ENCODE results near the gene BPIFB1.

BPIFB1 gene

DNA sequence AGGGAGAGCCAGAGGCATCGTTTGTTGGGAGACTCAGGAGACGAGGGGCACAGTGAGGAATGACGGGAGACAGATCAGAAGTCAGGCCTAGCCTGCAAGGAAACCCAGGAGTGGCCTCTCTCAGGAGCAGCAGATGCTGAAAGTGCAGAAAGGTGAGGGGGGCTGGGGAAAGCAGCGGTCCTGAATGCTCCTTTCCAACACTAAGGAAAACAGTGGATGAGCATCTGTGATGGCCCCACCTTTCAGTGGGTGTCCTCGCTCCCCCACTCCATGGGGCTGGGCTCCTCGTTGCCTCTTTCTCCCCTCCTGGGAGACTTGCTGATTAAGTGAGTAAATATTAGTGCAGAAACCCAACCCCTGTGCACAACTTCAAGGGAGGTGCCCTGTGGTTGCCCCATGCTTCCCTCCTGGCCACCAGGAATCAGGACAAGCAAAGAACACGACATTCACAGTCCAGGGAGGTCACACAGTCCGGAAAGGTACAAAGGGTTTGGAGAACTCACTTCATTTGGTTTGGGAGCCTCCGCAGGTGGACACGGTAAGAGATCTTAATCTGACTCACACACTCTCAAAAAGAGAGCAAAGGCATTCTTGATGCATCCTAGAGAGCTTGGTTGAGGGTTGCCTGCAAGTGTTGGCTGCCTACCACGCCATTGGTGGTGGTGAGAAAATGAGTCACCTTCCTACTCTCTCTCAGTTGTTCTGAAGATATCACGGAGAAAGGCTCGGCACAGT, 9.7 kb upstream of the BPIFB1 start:
- DNase-seq: no peak

DNA sequence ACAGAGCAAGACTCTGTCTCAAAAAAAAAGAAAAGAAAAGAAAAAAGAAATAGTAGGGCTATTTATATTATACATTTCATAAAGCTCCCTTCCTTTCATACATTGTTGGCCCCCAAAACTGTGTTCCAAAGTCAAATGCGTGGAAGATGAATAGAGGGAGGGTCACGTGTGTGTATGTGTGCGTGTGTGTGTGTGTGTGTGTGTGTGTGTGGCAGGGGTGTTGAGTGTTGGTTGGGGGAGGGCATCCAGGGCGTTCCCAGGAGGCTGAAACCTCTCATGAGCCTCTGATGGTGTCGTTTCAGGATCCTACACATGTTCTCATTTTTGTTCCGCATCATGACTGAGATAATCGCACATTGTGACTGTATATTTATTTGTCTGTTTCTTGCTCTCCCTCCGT, 7.8 kb upstream of the BPIFB1 start:
- no peak for DNase-seq

DNA sequence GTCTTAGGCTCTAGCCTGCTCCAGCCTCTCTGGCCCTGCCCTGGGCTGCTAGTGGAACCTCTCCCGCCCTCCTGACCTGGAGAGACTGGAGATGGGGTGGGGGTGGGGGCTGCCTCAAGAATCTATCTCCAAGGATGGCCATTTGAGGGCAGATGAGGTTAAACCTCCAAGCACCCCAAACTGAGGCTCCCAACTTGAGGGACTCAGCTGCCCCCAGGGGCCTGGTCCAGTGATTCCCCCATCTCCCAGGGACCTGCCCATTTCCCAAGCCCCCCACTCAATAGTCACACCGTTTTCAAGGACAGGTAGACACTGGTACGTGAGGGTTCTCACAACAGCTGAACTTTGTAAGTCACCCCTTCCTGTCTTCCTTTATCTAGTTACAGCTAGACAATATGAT, 7.1 kb upstream of the BPIFB1 start:
- DNase-seq: no peak

DNA sequence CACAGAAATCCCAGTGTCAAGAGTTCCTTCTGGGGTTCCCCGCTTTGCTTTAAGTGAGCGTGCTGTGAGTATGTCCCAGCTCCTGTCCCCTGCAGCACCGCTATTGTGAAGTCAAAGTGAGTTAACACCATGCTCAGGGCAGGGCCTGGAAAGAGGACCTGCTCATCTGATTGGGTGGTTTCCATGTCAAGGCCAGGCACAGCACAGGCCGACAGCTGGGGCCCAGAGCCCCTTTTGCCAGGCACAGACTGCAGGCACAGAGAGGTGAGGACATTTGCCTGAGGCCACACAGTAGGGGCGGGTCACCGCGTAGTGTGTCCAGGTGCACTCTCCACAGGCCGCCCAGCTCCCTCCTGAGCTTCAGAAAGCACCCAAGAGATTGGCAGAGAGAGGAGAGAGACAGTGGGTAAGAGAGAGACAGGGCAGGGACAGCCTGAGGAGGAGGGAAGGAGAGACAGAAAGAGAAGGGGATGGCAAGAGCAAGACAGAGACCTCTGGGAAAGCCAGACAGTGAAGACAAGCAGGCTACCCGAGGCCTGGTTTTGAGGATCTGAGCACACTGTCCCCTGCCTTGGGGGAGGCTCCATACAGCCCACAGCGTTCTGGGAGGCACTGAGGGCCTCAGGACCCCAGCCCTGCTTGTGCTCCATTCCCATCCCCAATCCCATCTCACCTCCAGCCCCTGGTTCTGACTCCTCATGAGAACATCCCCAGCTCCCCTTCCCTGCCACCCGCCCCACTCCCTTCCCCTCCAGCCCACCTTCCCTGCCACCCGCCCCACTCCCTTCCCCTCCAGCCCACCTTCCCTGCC, 6.5 kb upstream of the BPIFB1 start:
- no peak for DNase-seq

DNA sequence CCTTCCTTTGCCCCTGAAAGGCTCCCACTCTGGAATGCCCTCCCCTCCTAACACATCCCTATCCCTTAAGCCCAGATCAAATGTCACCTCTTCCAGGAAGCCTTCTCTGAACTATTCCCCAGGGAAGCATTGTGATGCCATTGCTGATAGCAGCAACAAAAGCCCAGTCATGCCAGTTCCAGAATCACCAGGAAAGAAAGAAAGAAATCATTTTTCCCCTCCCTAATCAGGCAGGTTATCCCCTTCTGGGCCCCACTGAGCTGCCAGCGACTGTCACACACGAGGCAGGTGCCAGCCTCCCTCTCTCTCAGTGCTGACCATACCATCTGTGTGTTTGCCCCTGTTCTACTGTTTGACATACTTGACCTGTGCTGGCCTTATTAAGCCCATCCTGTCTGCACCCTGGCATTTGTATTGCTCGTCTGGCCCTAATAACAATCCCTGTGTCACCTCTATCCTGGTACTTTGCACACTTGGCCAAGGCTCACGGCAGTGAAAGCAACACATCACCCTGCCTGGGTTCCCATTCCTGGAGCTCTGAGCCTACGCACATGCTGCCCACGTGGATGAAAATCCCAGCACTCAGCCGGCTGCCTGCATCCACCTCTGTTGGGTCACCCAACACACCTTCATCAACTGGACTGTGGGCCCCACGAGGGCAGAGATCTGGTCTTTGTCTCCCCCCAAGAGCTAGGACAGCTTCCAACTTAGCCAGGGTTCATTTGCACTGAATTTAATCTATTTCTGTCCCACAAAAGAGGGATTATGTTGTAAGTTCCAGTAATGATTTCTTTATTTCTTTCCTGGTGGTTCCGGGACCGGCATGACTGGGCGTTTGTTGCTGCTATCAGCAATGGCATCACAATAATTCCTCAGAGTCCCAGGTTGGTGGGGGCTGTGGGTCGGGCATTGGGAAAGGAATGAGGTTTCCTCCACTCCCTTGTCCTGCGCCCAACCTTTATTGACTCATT, 5.3 kb upstream of the BPIFB1 start:
- DNase-seq: no peak

DNA sequence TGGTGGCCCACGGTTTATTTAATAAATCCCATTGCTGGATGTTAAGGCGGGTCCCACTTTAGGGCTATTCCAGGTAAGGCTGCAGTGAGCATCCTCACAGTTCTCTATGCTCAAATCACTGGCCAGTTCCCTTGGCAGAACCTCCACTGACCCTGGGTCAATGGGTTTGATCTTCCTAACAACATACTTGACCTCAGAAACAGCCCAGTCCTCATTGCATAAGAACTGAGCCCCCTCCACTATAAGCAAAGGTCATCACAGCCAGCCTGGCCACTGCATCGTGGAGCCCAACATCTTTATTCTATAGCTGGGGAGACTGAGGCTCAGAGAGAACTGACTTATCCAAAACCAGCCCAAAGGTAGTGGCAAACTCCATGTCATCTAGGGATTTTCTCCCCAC, 4.3 kb upstream of the BPIFB1 start:
- no peak for DNase-seq

DNA sequence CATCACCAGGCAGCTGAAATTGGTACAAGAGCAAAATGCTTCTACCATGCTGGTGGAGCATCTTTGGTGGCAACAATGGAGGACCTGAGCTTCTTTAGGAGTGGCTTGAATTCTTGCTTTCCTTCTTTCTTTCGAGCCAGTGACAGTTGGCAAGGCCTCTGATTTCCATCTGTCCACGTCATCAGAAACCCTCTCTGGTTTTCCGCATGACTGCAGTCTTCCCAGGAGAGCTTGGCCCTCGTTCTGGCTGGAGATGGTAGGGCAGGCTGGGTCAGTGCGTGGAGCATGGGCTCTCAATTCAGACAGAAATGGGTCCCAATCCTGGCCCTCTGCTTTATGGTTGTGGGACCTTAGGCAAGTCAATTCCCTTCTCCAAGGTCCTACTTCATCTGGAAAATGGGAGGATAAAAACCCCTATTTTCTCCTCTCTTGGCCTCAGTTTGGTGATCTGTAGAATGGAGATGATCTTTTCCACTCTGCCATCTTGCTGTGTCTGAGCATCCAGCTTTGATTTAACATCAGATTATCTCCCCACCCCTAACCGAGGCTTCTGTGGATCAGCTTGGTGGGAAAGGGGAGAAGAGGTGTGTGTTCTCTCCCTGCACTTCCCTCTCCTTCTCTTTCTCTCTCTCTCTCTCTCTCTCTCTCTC, 3.6 kb upstream of the BPIFB1 start:
- DNase-seq: peak in 1 of 3 experiments; percentile 37

DNA sequence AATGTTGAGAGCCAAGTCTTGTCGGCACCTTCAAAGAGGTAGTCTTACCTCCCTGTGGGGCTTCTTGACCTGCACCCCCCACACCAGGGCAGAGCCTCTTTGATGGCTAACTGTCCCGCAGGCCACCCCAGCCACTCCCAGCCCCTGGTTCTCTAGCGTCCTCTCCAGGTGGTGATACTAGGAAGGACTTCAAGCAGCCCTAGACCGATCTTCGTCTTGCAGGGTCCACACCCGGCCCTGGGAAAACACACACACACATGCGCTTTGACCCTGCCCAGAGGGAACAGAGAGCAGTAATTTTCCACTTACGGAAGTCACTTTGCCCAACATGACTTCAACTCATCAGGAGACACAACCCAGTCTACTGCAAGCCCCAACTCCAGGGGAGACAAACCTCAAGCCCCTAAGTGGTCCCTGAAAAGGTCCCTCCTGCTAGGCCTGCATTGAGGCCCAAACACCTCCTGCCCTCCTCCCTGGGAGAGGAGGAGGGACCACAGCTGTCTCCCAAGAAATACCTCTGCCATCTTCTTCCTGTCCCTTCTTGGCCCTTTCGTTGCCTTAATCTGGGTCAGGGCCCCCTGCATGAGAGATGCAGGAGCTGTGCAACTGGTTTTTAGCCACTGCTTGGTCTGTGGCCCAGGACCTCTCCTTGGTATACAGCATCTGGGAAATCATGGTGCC, 2.9 kb upstream of the BPIFB1 start:
- DNase-seq: no peak

DNA sequence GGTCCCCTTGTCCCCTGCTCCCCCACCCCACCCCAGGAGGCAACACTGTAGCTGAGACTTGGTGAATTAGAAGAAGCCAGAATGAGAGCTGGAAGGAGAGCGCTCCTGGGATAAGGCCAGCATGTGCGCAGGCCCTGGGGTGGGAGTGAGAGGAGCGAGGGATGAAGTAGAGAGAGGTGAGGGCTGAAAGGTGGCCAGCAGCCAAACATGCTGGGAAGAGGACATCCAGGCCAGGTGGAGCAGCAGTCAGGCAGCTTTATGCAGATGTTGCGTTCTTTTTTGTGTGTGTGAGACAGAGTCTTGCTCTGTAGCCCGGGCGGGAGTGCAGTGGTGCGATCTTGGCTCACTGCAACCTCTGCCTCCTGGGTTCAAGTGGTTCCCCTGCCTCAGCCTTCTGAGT, 2.2 kb upstream of the BPIFB1 start:
- DNase-seq: no peak

DNA sequence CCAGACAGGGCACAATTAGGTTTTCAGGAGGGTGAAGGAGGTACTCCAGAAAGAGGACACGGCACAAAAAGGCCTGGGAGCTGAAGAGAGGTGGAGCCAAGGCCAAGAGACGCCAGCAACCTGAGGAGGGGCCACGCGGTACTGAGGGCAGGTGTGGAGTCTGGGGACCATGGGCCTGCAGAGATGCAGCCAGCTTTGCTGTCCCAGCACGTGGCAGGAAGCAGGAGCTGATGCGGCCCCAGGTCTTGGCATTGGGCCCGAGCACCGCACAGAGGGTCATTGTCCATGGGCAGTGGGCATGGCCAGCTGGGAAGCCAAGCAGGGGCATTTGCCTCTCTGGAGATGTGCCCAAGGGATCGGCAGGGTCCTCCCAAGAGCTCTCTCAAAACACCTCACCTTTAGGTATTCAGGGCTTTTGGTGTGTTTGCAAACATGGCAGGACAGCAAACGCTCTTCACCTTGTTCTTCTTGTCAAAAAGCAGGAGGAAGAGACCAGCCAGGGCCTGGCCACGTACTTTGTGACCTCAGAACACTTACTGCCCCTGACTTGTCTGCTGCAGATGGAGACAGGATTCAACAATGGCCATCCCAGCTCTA, 1.4 kb upstream of the BPIFB1 start:
- peak in 1 of 3 experiments; percentile 43 for DNase-seq

DNA sequence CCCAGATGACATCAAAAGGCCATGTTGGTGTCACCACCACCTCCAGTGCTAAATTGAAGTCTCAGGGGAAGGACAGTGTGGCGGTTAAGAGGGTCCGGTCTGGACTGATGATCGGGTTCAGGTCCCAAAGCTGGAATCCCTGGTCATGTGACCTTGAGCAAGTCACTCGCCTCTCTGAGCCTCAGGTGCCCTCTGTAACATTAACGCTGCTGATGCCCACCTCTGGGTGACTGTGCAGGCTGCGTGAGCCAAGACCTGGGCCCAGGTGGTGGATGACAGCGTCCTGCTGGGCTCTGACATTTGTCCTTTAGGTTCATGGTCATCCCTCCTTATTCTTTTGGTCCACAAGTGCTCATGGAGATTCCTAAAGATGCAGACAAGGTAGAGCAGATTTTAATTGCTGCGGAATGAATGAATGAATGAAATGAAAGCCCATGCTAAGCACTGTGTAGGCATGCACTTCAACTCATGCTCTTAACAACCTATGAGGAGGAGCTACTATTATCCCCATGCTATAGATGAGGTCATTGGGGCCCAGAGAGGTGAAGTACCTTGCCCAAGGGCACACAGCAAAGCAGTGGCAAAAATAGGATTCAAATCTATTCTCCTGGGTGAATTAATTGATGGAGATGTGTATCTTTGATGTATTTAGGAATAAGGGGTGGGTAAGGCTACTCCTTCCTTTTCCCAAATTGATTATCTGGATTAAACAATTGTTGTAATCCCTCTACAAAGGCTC, 649 bp upstream of the BPIFB1 start:
- no peak for DNase-seq

DNA sequence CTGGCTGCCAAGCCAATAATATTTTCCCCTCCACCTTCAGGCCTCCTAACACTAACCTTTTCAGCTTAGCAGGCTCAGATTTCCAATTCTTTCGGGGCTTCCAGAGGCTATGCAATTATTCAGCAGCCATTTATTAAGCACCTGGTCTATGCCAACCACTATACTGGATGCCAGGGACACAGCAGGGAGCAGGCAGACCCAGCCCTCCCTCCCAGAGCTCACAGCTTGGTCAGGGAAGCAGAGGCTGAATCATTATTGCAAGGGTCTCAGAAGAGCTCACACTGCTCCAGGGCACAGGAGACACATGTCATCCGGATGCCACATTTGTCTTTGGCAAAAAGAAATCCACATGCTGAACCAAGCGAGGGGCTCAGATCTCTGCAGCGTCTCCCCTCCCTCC, 1.3 kb downstream of the BPIFB1 start:
- peak in 1 of 3 experiments; percentile 14 for DNase-seq

DNA sequence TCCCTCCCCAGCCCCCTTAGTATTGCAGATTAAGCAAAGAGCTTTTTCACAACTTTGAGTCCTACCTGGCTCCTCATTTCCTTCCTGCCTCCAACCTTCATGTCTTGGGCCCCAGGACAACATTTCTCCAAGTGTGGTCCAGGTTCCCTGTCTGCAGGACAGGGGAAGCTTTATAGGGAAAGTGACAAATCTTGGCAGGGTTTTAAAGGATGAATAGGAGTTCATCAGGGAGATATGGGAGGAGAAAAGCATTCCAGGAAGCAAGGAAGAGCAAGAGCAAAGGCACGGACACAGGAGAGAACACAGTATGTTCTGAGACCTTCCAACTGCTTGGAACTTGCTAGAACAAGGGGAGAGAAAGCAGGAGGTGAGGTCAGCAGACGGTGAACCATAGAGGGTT, 1.9 kb downstream of the BPIFB1 start:
- DNase-seq: no peak

DNA sequence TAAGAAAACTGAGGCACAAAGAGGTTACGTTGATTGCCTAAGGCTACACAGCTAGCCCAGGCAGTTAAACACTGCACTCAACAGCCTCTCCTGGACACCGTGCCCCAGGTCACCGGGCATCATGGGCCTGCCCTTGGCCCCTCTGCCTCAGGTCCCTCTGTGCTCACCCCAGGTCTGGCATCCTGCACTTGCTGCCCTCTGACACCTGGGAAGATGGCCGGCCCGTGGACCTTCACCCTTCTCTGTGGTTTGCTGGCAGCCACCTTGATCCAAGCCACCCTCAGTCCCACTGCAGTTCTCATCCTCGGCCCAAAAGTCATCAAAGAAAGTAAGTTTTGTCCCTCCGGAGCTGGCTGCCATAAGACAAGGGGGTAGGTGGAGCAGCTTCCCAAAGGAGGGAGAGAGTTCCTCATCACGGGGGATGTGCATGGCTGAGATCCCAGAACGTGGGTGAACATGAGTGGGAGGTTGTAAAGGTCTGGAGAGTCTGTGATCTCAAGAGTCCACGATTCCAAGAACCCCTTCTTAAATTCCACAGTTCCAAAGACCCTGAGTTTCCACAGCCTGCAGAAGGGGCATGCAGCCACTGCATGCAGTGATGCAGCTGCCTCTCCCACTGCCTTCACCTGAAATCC, 3.0 kb downstream of the BPIFB1 start:
- DNase-seq: no peak

DNA sequence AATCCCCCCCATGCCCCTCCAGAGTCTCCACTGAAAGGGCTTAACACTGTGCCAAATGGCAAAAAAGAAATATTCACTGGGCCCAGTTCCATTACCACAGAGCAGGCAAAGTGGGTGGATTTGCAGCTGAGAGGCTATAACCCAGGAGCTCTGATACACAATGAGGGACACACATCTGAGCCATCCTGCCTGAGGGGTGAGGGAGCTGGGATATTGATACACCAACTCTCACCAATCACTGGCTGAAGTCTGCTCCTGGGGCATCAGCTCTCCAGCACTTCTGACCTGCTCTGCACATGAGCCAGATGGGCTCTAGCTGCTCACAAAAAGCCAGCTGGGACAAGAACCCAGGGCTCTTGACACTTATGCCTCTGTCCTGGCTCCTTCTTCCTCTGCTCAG, 4.9 kb downstream of the BPIFB1 start:
- no peak for DNase-seq

DNA sequence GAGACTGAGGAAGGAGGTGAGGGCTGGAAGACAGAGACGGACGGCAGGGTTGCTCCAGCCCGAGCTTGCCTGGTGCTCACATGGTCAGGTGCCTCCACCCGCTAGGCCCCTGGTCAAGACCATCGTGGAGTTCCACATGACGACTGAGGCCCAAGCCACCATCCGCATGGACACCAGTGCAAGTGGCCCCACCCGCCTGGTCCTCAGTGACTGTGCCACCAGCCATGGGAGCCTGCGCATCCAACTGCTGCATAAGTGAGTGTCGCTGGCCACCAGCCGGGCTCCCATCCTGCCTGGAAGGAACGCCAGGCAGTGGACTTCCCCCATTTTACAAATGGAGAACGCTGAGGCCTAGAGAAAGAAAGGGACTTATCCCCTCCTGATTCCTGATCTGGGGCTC, 7.8 kb downstream of the BPIFB1 start:
- DNase-seq: no peak

DNA sequence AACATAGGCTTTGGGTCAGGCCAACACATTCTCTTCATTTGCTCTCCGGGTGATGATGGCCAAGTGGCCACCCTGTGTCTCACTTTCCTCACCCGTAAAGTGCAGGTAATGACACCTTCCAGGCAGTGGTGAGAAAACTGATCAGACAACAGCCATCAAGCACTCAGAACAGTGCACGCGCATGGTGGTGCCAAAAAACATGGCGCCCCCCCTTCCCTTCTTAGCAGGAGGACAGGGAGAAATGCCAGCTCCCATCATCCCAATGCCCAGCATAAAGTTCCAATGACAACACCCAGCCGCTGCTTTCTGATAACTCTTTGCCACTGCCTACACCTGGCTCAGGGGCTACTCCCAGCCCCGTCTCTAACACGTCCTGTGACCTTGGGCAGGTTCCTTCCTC, 8.4 kb downstream of the BPIFB1 start:
- DNase-seq: no peak

DNA sequence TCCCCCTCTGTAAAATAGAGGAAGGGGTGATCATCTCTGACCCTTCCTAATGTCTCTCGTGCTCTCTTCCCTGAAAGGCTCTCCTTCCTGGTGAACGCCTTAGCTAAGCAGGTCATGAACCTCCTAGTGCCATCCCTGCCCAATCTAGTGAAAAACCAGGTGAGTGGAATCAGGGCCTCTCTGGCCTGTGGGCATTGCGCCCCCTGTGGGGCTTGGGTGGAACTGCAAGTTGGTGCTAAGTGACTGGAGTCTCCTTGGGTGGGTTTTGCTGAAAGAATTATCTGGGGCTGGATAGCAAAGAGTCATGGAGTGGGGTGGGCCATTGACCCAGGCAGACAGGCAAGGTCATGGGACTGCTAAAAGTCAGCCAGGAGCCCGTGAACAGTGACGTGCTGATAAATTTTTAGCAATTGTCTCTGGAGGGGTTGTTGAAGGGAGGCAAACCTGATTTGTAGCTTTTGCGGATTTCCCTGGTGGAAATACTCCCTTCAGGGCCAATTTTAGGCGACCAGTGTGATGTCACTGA, 8.9 kb downstream of the BPIFB1 start:
- peak; percentile 17 to 69 (median 52) for DNase-seq

DNA sequence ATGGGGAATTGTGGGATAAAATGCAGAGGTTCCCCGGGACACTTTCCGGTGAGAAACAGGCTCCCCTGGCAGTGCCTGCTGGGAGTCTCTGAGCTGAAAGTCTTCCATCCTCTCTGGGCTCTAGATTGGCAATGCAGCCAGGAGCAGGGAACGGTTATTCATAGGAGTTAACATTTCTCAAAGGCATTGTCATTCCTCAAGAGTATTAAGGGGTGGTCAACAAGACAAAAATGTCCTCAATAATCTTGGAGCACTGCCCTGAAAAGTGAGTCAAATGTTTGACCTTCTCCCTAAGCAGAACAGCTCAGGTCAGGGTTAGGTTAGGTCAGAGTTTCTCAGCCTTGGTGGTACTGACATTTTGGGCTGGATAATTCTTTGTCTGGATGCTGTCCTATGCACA, 13.2 kb downstream of the BPIFB1 start:
- no peak for DNase-seq

DNA sequence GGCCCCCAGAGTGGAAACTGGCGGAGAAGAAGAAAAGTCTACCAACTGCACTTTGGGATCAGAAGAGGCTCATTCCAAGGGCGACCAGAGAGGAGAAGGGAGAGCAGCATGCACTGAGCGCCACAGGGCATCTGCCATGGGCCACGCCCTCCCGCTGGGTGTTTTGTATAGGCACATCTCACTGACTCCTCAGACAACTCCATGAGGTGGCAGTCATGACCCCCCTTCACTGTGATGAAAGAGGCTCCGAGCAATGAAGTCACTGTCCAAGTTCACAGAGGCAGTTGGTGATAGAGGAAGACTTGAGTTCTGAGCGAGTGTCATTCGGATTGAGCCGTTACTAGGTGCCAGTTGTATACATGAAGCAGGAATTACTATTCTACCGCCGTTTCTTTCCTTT, 15.4 kb downstream of the BPIFB1 start:
- peak in 2 of 3 experiments; percentile 8 to 32 for DNase-seq
